NB4 (cell line): Measurements from ENCODE around the gene QARS1.

Source experiments
- MYC ChIP-seq: IDR thresholded peaks from 2 replicates; pipeline ENCODE4 v1.6.1; 2011; ENCODE audit warnings: low read depth, low read length
- POLR2A ChIP-seq: IDR thresholded peaks from 2 replicates; pipeline ENCODE4 v1.6.1; 2011; ENCODE audit warnings: mild to moderate bottlenecking; ENCODE audit not compliant: insufficient read length; ENCODE audit errors: extremely low read depth
- TF ChIP-seq, protein P1 (sequence below): IDR thresholded peaks from one replicate; pipeline ENCODE4 v1.5.1; 2012; ENCODE audit warnings: low read depth, low read length

GRCh38 chr3:49079270-49079669 lies 25.3 kb downstream of the QARS1 start:
- TF ChIP-seq, protein P1, sequence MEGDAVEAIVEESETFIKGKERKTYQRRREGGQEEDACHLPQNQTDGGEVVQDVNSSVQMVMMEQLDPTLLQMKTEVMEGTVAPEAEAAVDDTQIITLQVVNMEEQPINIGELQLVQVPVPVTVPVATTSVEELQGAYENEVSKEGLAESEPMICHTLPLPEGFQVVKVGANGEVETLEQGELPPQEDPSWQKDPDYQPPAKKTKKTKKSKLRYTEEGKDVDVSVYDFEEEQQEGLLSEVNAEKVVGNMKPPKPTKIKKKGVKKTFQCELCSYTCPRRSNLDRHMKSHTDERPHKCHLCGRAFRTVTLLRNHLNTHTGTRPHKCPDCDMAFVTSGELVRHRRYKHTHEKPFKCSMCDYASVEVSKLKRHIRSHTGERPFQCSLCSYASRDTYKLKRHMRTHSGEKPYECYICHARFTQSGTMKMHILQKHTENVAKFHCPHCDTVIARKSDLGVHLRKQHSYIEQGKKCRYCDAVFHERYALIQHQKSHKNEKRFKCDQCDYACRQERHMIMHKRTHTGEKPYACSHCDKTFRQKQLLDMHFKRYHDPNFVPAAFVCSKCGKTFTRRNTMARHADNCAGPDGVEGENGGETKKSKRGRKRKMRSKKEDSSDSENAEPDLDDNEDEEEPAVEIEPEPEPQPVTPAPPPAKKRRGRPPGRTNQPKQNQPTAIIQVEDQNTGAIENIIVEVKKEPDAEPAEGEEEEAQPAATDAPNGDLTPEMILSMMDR, result no peak
- no peak for TF ChIP-seq MYC
- no peak for TF ChIP-seq POLR2A
